Activated CD4-positive, alpha-beta T cell treated with anti-CD3 and anti-CD28 coated beads for 36 hours (primary cell): ENCODE measurements around the gene CNTNAP2. TPM values are rescaled to one million over a fixed set of nuclear protein-coding genes. Genes with fewer than 3 reads are reported as not detected.

Source experiments
- ATAC-seq: fragments of 200-7000 bp; cut with Tn5 transposase; one replicate; pipeline ENCODE4 v1.10.0; 2021; ENCODE audit warnings: mild to moderate bottlenecking, moderate library complexity
- CTCF ChIA-PET: fragments of 350-600 bp; sonication (Branson Sonifier 250); formaldehyde crosslinking; loops from one replicate; lab custom pipeline; 2021; ENCODE audit warnings: antibody characterized with exemption; lab: Charles Lee
- POLR2A ChIA-PET: fragments of 350-600 bp; sonication (Branson Sonifier 250); formaldehyde crosslinking; loops from one replicate; lab custom pipeline; 2021; ENCODE audit warnings: antibody characterized with exemption, inconsistent platforms; lab: Charles Lee
- DNase-seq: peaks from one replicate; pipeline ENCODE4 v3.0.0-alpha.2; 2020
- H3K27ac Mint-ChIP-seq: one replicate; pipeline ENCODE4 v1.8.0; 2021; ENCODE audit warnings: mixed read lengths
- H3K27me3 Mint-ChIP-seq: one replicate; pipeline ENCODE4 v1.8.0; 2021; ENCODE audit warnings: mixed read lengths
- H3K36me3 Mint-ChIP-seq: one replicate; pipeline ENCODE4 v1.8.0; 2021; ENCODE audit warnings: low read depth, mixed read lengths
- H3K4me1 Mint-ChIP-seq: one replicate; pipeline ENCODE4 v1.8.0; 2021; ENCODE audit warnings: mixed read lengths
- H3K4me3 Mint-ChIP-seq: one replicate; pipeline ENCODE4 v1.8.0; 2021; ENCODE audit warnings: mild to moderate bottlenecking, moderate library complexity, mixed read lengths
- H3K9me3 Mint-ChIP-seq: one replicate; pipeline ENCODE4 v1.8.0; 2021; ENCODE audit warnings: low read depth, mixed read lengths
- intact Hi-C, 2 experiments: fragments of 100-400 bp; cut with DNase I in 1 of 2; cut with micrococcal nuclease in 1 of 2; formaldehyde crosslinking; loops; one replicate each; pipeline versions ENCODE4 v1.14.2 to v1.15.1; 2022 to 2024; cut with DNase I, micrococcal nuclease
- total RNA-seq, 2 experiments: library from RNA; stranded (reverse); gene quantifications; one replicate each; pipeline ENCODE4 v1.2.3, GENCODE V29; 2021

Gene CNTNAP2
- total RNA-seq, 2 experiments from 2014 or later: not detected

GRCh38 chr7:147394329-147394728, 1277.7 kb downstream of the CNTNAP2 start:
- no peak for DNase-seq
- intact Hi-C loops: no loop called here
- no peaks in the 10 kb centered on the region for H3K4me1 Mint-ChIP-seq
- no peaks in the 10 kb centered on the region for H3K27me3 Mint-ChIP-seq
- ChIA-PET POLR2A (no interaction called here), CTCF (no interaction called here)
- no peak overlapping the region for H3K27ac Mint-ChIP-seq
- no peak for ATAC-seq
- H3K36me3 Mint-ChIP-seq: no peaks in the 10 kb centered on the region
- H3K4me3 Mint-ChIP-seq: no peak overlapping the region
- H3K9me3 Mint-ChIP-seq: peaks cover 8% of the 10 kb centered on the region

GRCh38 chr7:147400221-147400689, 1283.7 kb downstream of the CNTNAP2 start:
- ATAC-seq: no peak
- Mint-ChIP-seq H3K9me3 (no peaks in the 10 kb centered on the region), H3K4me1 (no peaks in the 10 kb centered on the region), H3K27me3 (no peaks in the 10 kb centered on the region), H3K36me3 (no peaks in the 10 kb centered on the region), H3K4me3 (no peak overlapping the region), H3K27ac (no peak overlapping the region)
- no peak for DNase-seq
- POLR2A ChIA-PET: no interaction called here
- CTCF ChIA-PET: no interaction called here
- intact Hi-C loops: no loop called here

GRCh38 chr7:147400925-147401324, 1284.3 kb downstream of the CNTNAP2 start:
- Mint-ChIP-seq H3K27ac (no peak overlapping the region), H3K4me3 (no peak overlapping the region), H3K4me1 (no peaks in the 10 kb centered on the region), H3K36me3 (no peaks in the 10 kb centered on the region), H3K9me3 (no peaks in the 10 kb centered on the region), H3K27me3 (no peaks in the 10 kb centered on the region)
- ATAC-seq (no peak), DNase-seq (no peak)
- intact Hi-C loops: no loop called here
- ChIA-PET POLR2A (no interaction called here), CTCF (no interaction called here)

- no peak for DNase-seq
These were observed 1289.0 kb downstream of the CNTNAP2 start for GRCh38 chr7:147405621-147406020.

GRCh38 chr7:147406521-147407135, 1290.0 kb downstream of the CNTNAP2 start:
- intact Hi-C loops: loop anchor here in 1 of 2 experiments (5.0 kb wide), 1 partner anchor 366 kb away; no protein-coding TSS in a partner anchor
- POLR2A ChIA-PET: no interaction called here
- Mint-ChIP-seq H3K27me3 (no peaks in the 10 kb centered on the region), H3K9me3 (peaks cover 3% of the 10 kb centered on the region), H3K36me3 (no peaks in the 10 kb centered on the region), H3K4me3 (no peak overlapping the region), H3K4me1 (no peaks in the 10 kb centered on the region), H3K27ac (no peak overlapping the region)
- no peak for ATAC-seq
- DNase-seq: no peak
- CTCF ChIA-PET: no interaction called here

More at GRCh38 chr7:147405621-147406020, 1289.0 kb downstream of the CNTNAP2 start:
- no peaks in the 10 kb centered on the region for H3K36me3 Mint-ChIP-seq
- no peaks in the 10 kb centered on the region for H3K27me3 Mint-ChIP-seq
- no peaks in the 10 kb centered on the region for H3K4me1 Mint-ChIP-seq
- H3K9me3 Mint-ChIP-seq: peaks cover 3% of the 10 kb centered on the region
- ChIA-PET CTCF (no interaction called here), POLR2A (no interaction called here)
- ATAC-seq: no peak
- H3K27ac Mint-ChIP-seq: no peak overlapping the region
- intact Hi-C loops: loop anchor here in 1 of 2 experiments (5.0 kb wide), 1 partner anchor 367 kb away; no protein-coding TSS in a partner anchor
- H3K4me3 Mint-ChIP-seq: no peak overlapping the region

- ATAC-seq (no peak), DNase-seq (no peak)
- no peak overlapping the region for H3K4me3 Mint-ChIP-seq
- POLR2A ChIA-PET: no interaction called here
- H3K27ac Mint-ChIP-seq: no peak overlapping the region
- peaks cover 3% of the 10 kb centered on the region for H3K9me3 Mint-ChIP-seq
- no peaks in the 10 kb centered on the region for H3K36me3 Mint-ChIP-seq
- CTCF ChIA-PET: interaction anchor here (0.6 kb wide), 1 partner anchor 13 kb away, joined by 5 read pairs; no protein-coding TSS in a partner anchor
- H3K4me1 Mint-ChIP-seq: no peaks in the 10 kb centered on the region
- H3K27me3 Mint-ChIP-seq: no peaks in the 10 kb centered on the region
- intact Hi-C loops: no loop called here
These were observed 1294.5 kb downstream of the CNTNAP2 start for GRCh38 chr7:147411096-147411495.

GRCh38 chr7:147412109-147412508, 1295.5 kb downstream of the CNTNAP2 start:
- intact Hi-C loops: no loop called here
- H3K27me3 Mint-ChIP-seq: no peaks in the 10 kb centered on the region
- ChIA-PET POLR2A (no interaction called here), CTCF (no interaction called here)
- no peak for ATAC-seq
- no peak for DNase-seq
- H3K4me3 Mint-ChIP-seq: no peak overlapping the region
- no peak overlapping the region for H3K27ac Mint-ChIP-seq
- H3K4me1 Mint-ChIP-seq: no peaks in the 10 kb centered on the region
- no peaks in the 10 kb centered on the region for H3K36me3 Mint-ChIP-seq
- H3K9me3 Mint-ChIP-seq: peaks cover 3% of the 10 kb centered on the region

- Mint-ChIP-seq H3K36me3 (no peaks in the 10 kb centered on the region), H3K4me3 (no peak overlapping the region), H3K27ac (no peak overlapping the region), H3K4me1 (no peaks in the 10 kb centered on the region), H3K9me3 (peaks cover 3% of the 10 kb centered on the region), H3K27me3 (no peaks in the 10 kb centered on the region)
- ATAC-seq (no peak), DNase-seq (no peak)
- CTCF ChIA-PET: no interaction called here
- POLR2A ChIA-PET: no interaction called here
- intact Hi-C loops: no loop called here
These were observed 1296.4 kb downstream of the CNTNAP2 start for GRCh38 chr7:147412782-147413556.

- Mint-ChIP-seq H3K4me1 (no peaks in the 10 kb centered on the region), H3K36me3 (no peaks in the 10 kb centered on the region), H3K27ac (no peak overlapping the region), H3K4me3 (no peak overlapping the region), H3K9me3 (no peaks in the 10 kb centered on the region), H3K27me3 (no peaks in the 10 kb centered on the region)
- no peak for DNase-seq
- CTCF ChIA-PET: no interaction called here
- intact Hi-C loops: no loop called here
- POLR2A ChIA-PET: no interaction called here
- ATAC-seq: no peak
These were observed 1296.9 kb downstream of the CNTNAP2 start for GRCh38 chr7:147413557-147413870.

- Mint-ChIP-seq H3K4me1 (no peaks in the 10 kb centered on the region), H3K9me3 (no peaks in the 10 kb centered on the region), H3K36me3 (no peaks in the 10 kb centered on the region), H3K27me3 (no peaks in the 10 kb centered on the region), H3K27ac (no peak overlapping the region), H3K4me3 (no peak overlapping the region)
- DNase-seq: no peak
- ChIA-PET CTCF (no interaction called here), POLR2A (no interaction called here)
- no peak for ATAC-seq
- intact Hi-C loops: no loop called here
These were observed 1299.4 kb downstream of the CNTNAP2 start for GRCh38 chr7:147415991-147416390.

GRCh38 chr7:147418966-147419365, 1302.4 kb downstream of the CNTNAP2 start:
- H3K36me3 Mint-ChIP-seq: no peaks in the 10 kb centered on the region
- H3K4me1 Mint-ChIP-seq: no peaks in the 10 kb centered on the region
- H3K27ac Mint-ChIP-seq: no peak overlapping the region
- ChIA-PET CTCF (no interaction called here), POLR2A (no interaction called here)
- H3K4me3 Mint-ChIP-seq: no peak overlapping the region
- ATAC-seq: no peak
- no peaks in the 10 kb centered on the region for H3K9me3 Mint-ChIP-seq
- no peak for DNase-seq
- intact Hi-C loops: no loop called here
- H3K27me3 Mint-ChIP-seq: no peaks in the 10 kb centered on the region

GRCh38 chr7:147423875-147424274, 1307.3 kb downstream of the CNTNAP2 start:
- H3K27ac Mint-ChIP-seq: no peak overlapping the region
- DNase-seq (no peak), ATAC-seq (no peak)
- no peaks in the 10 kb centered on the region for H3K4me1 Mint-ChIP-seq
- H3K9me3 Mint-ChIP-seq: peaks cover 5% of the 10 kb centered on the region
- H3K4me3 Mint-ChIP-seq: no peak overlapping the region
- CTCF ChIA-PET: no interaction called here
- intact Hi-C loops: no loop called here
- POLR2A ChIA-PET: no interaction called here
- H3K27me3 Mint-ChIP-seq: no peaks in the 10 kb centered on the region
- no peaks in the 10 kb centered on the region for H3K36me3 Mint-ChIP-seq
